ENCODE results near the gene FOSL1. TPM values are rescaled to one million over a fixed set of nuclear protein-coding genes. Genes with fewer than 3 reads are reported as not detected.
A peak's percentile ranks its signal among the peaks of the same experiment; 100 is the strongest.

Gene FOSL1
- total RNA-seq, 1 experiment from 2014 or later, result 20.5 TPM

- TF ChIP-seq ZBTB43 (CRISPR knock-in tag; IDR thresholded peaks at IDR 0.05), result no peak
- TF ChIP-seq NFYB (CRISPR knock-in tag; conservative IDR thresholded peaks at IDR 0.05; ENCODE audit: low read depth), result no peak
- no peak for TF ChIP-seq ZNF219 (CRISPR knock-in tag; IDR thresholded peaks at IDR 0.05; ENCODE audit: borderline replicate concordance)
- TF ChIP-seq MAX (CRISPR knock-in tag; IDR thresholded peaks at IDR 0.05), result no peak
- TF ChIP-seq SP1 (CRISPR knock-in tag; conservative IDR thresholded peaks at IDR 0.05), result no peak
- TF ChIP-seq USF2 (CRISPR knock-in tag; IDR thresholded peaks at IDR 0.05), result no peak
Measured at GRCh38 chr11:65879617-65880016, 20.6 kb downstream of the FOSL1 start, which contains the start of gene CTSW (continued).

- Mint-ChIP-seq H3K9me3 (no peaks in the 10 kb centered on the region), H3K4me3 (peak overlapping the region; percentile 88), H3K27ac (no peak overlapping the region; the same call in 1 of the 2 replicates), H3K36me3 (no peaks in the 10 kb centered on the region), H3K4me1 (peaks cover 2% of the 10 kb centered on the region; the same call in 1 of the 2 replicates), H3K27me3 (ENCODE audit: low read depth) (peaks cover 55% of the 10 kb centered on the region)
- ATAC-seq (peak; percentile 84), DNase-seq (ENCODE audit: low spot score) (peak; percentile 97)
- ChIA-PET CTCF (interaction anchor here (0.7 to 1.8 kb wide), 8 partner anchors 11 to 149 kb away, joined by 3 to 41 read pairs (median 8); partner anchors contain the start of genes CCDC85B, FIBP and MUS81), POLR2A (interaction anchor here (0.8 to 1.8 kb wide), 4 partner anchors 14 to 154 kb away, joined by 3 to 10 read pairs (median 4); partner anchors contain the start of genes CCDC85B, FIBP and MUS81)
- TF ChIP-seq NFYB (CRISPR knock-in tag; conservative IDR thresholded peaks at IDR 0.05; ENCODE audit: low read depth) (no peak), FOXK1 (CRISPR knock-in tag; IDR thresholded peaks at IDR 0.05) (peak; percentile 42; the same call in 1 of the 2 replicates), ZNF138 (CRISPR knock-in tag; conservative IDR thresholded peaks at IDR 0.05) (no peak), E2F5 (CRISPR knock-in tag; IDR thresholded peaks at IDR 0.05) (no peak), ERG (CRISPR knock-in tag; IDR thresholded peaks at IDR 0.05) (no peak), ZNF281 (CRISPR knock-in tag; IDR thresholded peaks at IDR 0.05) (no peak), CTCF (IDR thresholded peaks at IDR 0.05) (no peak), ZNF425 (CRISPR knock-in tag; conservative IDR thresholded peaks at IDR 0.05) (no peak), ZSCAN18 (CRISPR knock-in tag; IDR thresholded peaks at IDR 0.05) (0 out of 2 replicates have a peak, but pooled peaks have one; percentile 37), SOX15 (CRISPR knock-in tag; IDR thresholded peaks at IDR 0.05) (no peak), USF2 (CRISPR knock-in tag; IDR thresholded peaks at IDR 0.05) (peak; percentile 96), MYBL2 (CRISPR knock-in tag; IDR thresholded peaks at IDR 0.05) (no peak), ZBTB21 (CRISPR knock-in tag; IDR thresholded peaks at IDR 0.05; ENCODE audit: borderline replicate concordance) (no peak), NR2C2 (CRISPR knock-in tag; IDR thresholded peaks at IDR 0.05) (no peak), GTF2I (CRISPR knock-in tag; conservative IDR thresholded peaks at IDR 0.05) (peak; percentile 80), JUN (CRISPR knock-in tag; IDR thresholded peaks at IDR 0.05) (no peak)
Measured at GRCh38 chr11:65873318-65874156, 26.7 kb downstream of the FOSL1 start.
